NCI-H526 treated with DMSO at 0.1 percent for 48 hours (cell line): Measurements from ENCODE around the gene FLRT2.

Source experiments
- DNase-seq: peaks from one replicate; lab custom pipeline; 2025; lab: John Stamatoyannopoulos, UW

Gene FLRT2

GRCh38 chr14:85530626-85531025 lies 682 bp downstream of the FLRT2 start:
- no peak for DNase-seq

- DNase-seq, result peak; percentile 33
Measured at GRCh38 chr14:85531141-85531586, 1.2 kb downstream of the FLRT2 start.

GRCh38 chr14:85531587-85532373 lies 1.8 kb downstream of the FLRT2 start:
- DNase-seq, result peak; percentile 64

GRCh38 chr14:85532374-85533022 lies 2.6 kb downstream of the FLRT2 start:
- no peak for DNase-seq

- DNase-seq, result no peak
Measured at GRCh38 chr14:85533023-85533860, 3.3 kb downstream of the FLRT2 start.

GRCh38 chr14:85533861-85534291 lies 3.9 kb downstream of the FLRT2 start:
- no peak for DNase-seq

GRCh38 chr14:85534458-85535293 lies 4.7 kb downstream of the FLRT2 start:
- DNase-seq, result no peak

GRCh38 chr14:85535321-85535720 lies 5.4 kb downstream of the FLRT2 start:
- DNase-seq, result no peak

- DNase-seq, result no peak
Measured at GRCh38 chr14:85535991-85536832, 6.3 kb downstream of the FLRT2 start.

GRCh38 chr14:85536833-85537190 lies 6.9 kb downstream of the FLRT2 start:
- no peak for DNase-seq

- DNase-seq, result no peak
Measured at GRCh38 chr14:85537526-85537925, 7.6 kb downstream of the FLRT2 start.

- DNase-seq, result no peak
Measured at GRCh38 chr14:85538636-85539035, 8.7 kb downstream of the FLRT2 start.

- DNase-seq, result no peak
Measured at GRCh38 chr14:85539510-85539909, 9.6 kb downstream of the FLRT2 start.

- no peak for DNase-seq
Measured at GRCh38 chr14:85542623-85543022, 12.7 kb downstream of the FLRT2 start.

GRCh38 chr14:85545738-85546137 lies 15.8 kb downstream of the FLRT2 start:
- DNase-seq, result no peak

GRCh38 chr14:85546390-85546789 lies 16.4 kb downstream of the FLRT2 start:
- no peak for DNase-seq

- DNase-seq, result no peak
Measured at GRCh38 chr14:85549697-85550096, 19.8 kb downstream of the FLRT2 start.

- no peak for DNase-seq
Measured at GRCh38 chr14:85554106-85554505, 24.2 kb downstream of the FLRT2 start.

- no peak for DNase-seq
Measured at GRCh38 chr14:85556267-85556666, 26.3 kb downstream of the FLRT2 start.

GRCh38 chr14:85558505-85558904 lies 28.6 kb downstream of the FLRT2 start:
- no peak for DNase-seq

- DNase-seq, result no peak
Measured at GRCh38 chr14:85562630-85563029, 32.7 kb downstream of the FLRT2 start.
